Neuron (in vitro differentiated cells): ENCODE results near the gene PDE4D.

ENCODE experiments used
- H2AFZ ChIP-seq: one replicate; pipeline ENCODE4 v1.6.1; 2013; ENCODE audit warnings: low read depth, mild to moderate bottlenecking, inconsistent platforms, low read length, moderate library complexity
- H3K27me3 ChIP-seq: one replicate; pipeline ENCODE4 v1.6.1; 2013; ENCODE audit warnings: low read length; ENCODE audit not compliant: insufficient read depth
- H3K36me3 ChIP-seq: one replicate; pipeline ENCODE4 v1.6.1; 2013; ENCODE audit warnings: low read length; ENCODE audit not compliant: insufficient read depth
- H3K4me1 ChIP-seq: one replicate; pipeline ENCODE4 v1.6.1; 2013; ENCODE audit warnings: low read length; ENCODE audit not compliant: insufficient read depth
- H3K4me3 ChIP-seq: 2 replicates; pipeline ENCODE4 v1.5.1; 2013; ENCODE audit warnings: mild to moderate bottlenecking, low read length, moderate library complexity
- H3K9me3 ChIP-seq: one replicate; pipeline ENCODE4 v1.6.1; 2013; ENCODE audit warnings: low read length

PDE4D gene

GRCh38 chr5:59833448-59833847 is 60.1 kb downstream of the PDE4D start:
- Histone ChIP-seq H3K9me3 (no peaks in the 10 kb centered on the region), H3K27me3 (peaks cover 8% of the 10 kb centered on the region), H2AFZ (no peak overlapping the region), H3K4me1 (no peaks in the 10 kb centered on the region), H3K36me3 (no peaks in the 10 kb centered on the region), H3K4me3 (no peak overlapping the region)

- Histone ChIP-seq H3K9me3 (no peaks in the 10 kb centered on the region), H3K36me3 (no peaks in the 10 kb centered on the region), H3K27me3 (peaks cover 8% of the 10 kb centered on the region), H2AFZ (no peak overlapping the region), H3K4me1 (no peaks in the 10 kb centered on the region), H3K4me3 (no peak overlapping the region)
These were observed 60.8 kb downstream of the PDE4D start for GRCh38 chr5:59832577-59833301.

GRCh38 chr5:59831326-59832010 is 62.1 kb downstream of the PDE4D start:
- Histone ChIP-seq H3K4me1 (no peaks in the 10 kb centered on the region), H3K27me3 (peaks cover 8% of the 10 kb centered on the region), H2AFZ (no peak overlapping the region), H3K36me3 (no peaks in the 10 kb centered on the region), H3K9me3 (no peaks in the 10 kb centered on the region), H3K4me3 (no peak overlapping the region)

GRCh38 chr5:59830536-59831200 is 62.9 kb downstream of the PDE4D start:
- Histone ChIP-seq H3K9me3 (no peaks in the 10 kb centered on the region), H3K27me3 (peaks cover 9% of the 10 kb centered on the region), H3K36me3 (no peaks in the 10 kb centered on the region), H2AFZ (no peak overlapping the region), H3K4me3 (no peak overlapping the region), H3K4me1 (no peaks in the 10 kb centered on the region)

- Histone ChIP-seq H3K9me3 (no peaks in the 10 kb centered on the region), H3K36me3 (no peaks in the 10 kb centered on the region), H3K27me3 (peaks cover 12% of the 10 kb centered on the region), H3K4me1 (no peaks in the 10 kb centered on the region), H3K4me3 (no peak overlapping the region), H2AFZ (no peak overlapping the region)
These were observed 63.6 kb downstream of the PDE4D start for GRCh38 chr5:59829922-59830321.

GRCh38 chr5:59829386-59829785 is 64.1 kb downstream of the PDE4D start:
- Histone ChIP-seq H3K27me3 (peaks cover 12% of the 10 kb centered on the region), H3K4me1 (no peaks in the 10 kb centered on the region), H3K9me3 (no peaks in the 10 kb centered on the region), H3K36me3 (no peaks in the 10 kb centered on the region), H3K4me3 (no peak overlapping the region), H2AFZ (no peak overlapping the region)

GRCh38 chr5:59828623-59829022 is 64.9 kb downstream of the PDE4D start:
- Histone ChIP-seq H2AFZ (no peak overlapping the region), H3K9me3 (no peaks in the 10 kb centered on the region), H3K4me3 (no peak overlapping the region), H3K36me3 (no peaks in the 10 kb centered on the region), H3K27me3 (peaks cover 12% of the 10 kb centered on the region), H3K4me1 (no peaks in the 10 kb centered on the region)

- Histone ChIP-seq H3K9me3 (no peaks in the 10 kb centered on the region), H3K36me3 (no peaks in the 10 kb centered on the region), H3K4me3 (no peak overlapping the region), H2AFZ (no peak overlapping the region), H3K27me3 (peaks cover 8% of the 10 kb centered on the region), H3K4me1 (no peaks in the 10 kb centered on the region)
These were observed 66.5 kb downstream of the PDE4D start for GRCh38 chr5:59826996-59827395.

- Histone ChIP-seq H3K4me1 (no peaks in the 10 kb centered on the region), H3K9me3 (no peaks in the 10 kb centered on the region), H3K4me3 (no peak overlapping the region), H3K36me3 (no peaks in the 10 kb centered on the region), H2AFZ (no peak overlapping the region), H3K27me3 (peaks cover 6% of the 10 kb centered on the region)
These were observed 70.1 kb downstream of the PDE4D start for GRCh38 chr5:59823420-59823819.

GRCh38 chr5:59819806-59820205 is 73.7 kb downstream of the PDE4D start:
- Histone ChIP-seq H3K9me3 (no peaks in the 10 kb centered on the region), H3K36me3 (no peaks in the 10 kb centered on the region), H3K4me1 (no peaks in the 10 kb centered on the region), H3K27me3 (peaks cover 2% of the 10 kb centered on the region), H2AFZ (no peak overlapping the region), H3K4me3 (no peak overlapping the region)

- Histone ChIP-seq H3K36me3 (no peaks in the 10 kb centered on the region), H3K4me3 (no peak overlapping the region), H3K27me3 (peaks cover 2% of the 10 kb centered on the region), H2AFZ (no peak overlapping the region), H3K4me1 (no peaks in the 10 kb centered on the region), H3K9me3 (no peaks in the 10 kb centered on the region)
These were observed 76.0 kb downstream of the PDE4D start for GRCh38 chr5:59817536-59817935.

GRCh38 chr5:59816654-59817300 is 76.7 kb downstream of the PDE4D start:
- Histone ChIP-seq H3K4me1 (no peaks in the 10 kb centered on the region), H3K27me3 (peaks cover 2% of the 10 kb centered on the region), H3K36me3 (no peaks in the 10 kb centered on the region), H2AFZ (no peak overlapping the region), H3K4me3 (no peak overlapping the region), H3K9me3 (no peaks in the 10 kb centered on the region)

GRCh38 chr5:59814537-59814872 is 79.0 kb downstream of the PDE4D start:
- Histone ChIP-seq H3K27me3 (no peaks in the 10 kb centered on the region), H3K36me3 (no peaks in the 10 kb centered on the region), H3K4me3 (no peak overlapping the region), H2AFZ (no peak overlapping the region), H3K9me3 (no peaks in the 10 kb centered on the region), H3K4me1 (no peaks in the 10 kb centered on the region)
